SK-N-MC (cell line): ENCODE measurements around the gene DPEP3.

ENCODE experiments used
- EZH2 ChIP-seq: fragments of 200-600 bp; sonication (generic); IDR thresholded peaks from one replicate; pipeline ENCODE4 v1.6.1; 2017; ENCODE audit warnings: antibody characterized with exemption
- POLR2AphosphoS5 ChIP-seq: IDR thresholded peaks from 2 replicates; pipeline ENCODE4 v1.6.1; 2012; ENCODE audit warnings: mild to moderate bottlenecking, low read depth, low read length, borderline replicate concordance

DNA sequence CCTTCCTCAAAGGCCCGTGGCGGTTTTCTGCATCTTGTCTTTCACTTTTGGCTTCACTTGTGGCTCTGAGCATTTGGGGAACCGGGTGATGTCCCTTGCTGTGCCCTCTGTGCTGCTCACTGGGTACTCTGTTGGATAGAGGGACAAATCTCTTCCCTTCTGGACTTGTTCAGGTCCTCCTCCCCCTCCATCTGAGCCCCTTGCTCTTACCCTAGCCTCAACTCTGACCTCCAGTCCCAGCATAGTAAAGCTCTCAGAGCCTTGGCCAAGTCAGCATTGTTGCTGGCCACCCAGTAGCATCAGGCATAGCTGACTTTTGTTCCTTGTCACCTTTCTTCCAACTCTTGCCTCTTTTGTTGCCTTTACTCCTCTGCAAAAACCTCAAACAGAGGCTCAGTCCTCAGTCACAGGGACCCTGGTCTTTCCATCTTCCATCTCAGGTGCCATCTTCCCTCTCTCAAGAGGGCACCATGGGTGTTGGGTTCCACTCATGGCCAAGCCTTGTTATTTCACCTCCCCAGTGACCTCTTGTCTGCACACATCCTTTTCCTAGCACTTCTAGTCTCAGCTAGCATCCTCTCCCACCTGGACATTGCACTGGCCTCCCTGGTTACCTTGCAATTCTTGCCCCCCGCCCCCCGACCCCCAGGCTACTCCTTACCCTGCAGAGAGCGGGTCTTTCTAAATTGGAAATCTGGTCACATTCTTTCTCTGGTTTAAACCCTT lies 43.3 kb downstream of the DPEP3 start:
- TF ChIP-seq POLR2AphosphoS5 (no peak), EZH2 (no peak)
